ENCODE measurements around the gene EXTL1. TPM values are rescaled to one million over a fixed set of nuclear protein-coding genes. Genes with fewer than 3 reads are reported as not detected.

Gene EXTL1
- total and polyA plus RNA-seq, 2 donors (not counting 3 experiments of a cell fraction or from before 2014, with no cell fraction given): not detected

DNA sequence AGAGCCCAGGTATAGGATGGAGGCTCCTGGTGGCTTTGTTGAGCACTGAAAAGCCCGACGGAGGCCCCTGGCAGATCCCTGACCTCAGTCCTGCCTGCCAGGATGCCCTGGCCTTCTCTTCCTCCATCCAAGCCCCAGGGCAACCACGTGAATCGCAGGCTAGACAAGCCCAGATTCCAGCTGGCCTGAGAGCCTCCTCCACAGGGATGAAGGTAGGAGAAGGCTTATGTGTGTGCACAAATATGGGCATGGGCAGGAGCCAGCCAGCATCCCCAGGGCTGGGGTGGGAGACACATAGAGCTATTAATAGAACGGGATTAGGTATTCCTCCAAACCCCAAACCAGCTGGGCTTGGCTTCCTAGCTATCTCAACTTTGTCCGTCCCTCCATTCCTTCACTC is 4.0 kb upstream of the EXTL1 start:
- Histone ChIP-seq H2AFZ (ENCODE audit: low read depth, low read length) (no peak overlapping the region), H4K20me1 (replicated peaks; ENCODE audit: control insufficient read depth, extremely low read depth, insufficient read depth, low read length) (no peaks in the 10 kb centered on the region), H3K27me3 (ENCODE audit: control insufficient read depth in 2 of 2, insufficient read depth in 2 of 2, low read length in 2 of 2) (peaks cover 2 to 4% of the 10 kb centered on the region in 2 experiments), H3K9me1 (replicated peaks; ENCODE audit: control insufficient read depth, extremely low read depth, insufficient read depth, low read length) (no peaks in the 10 kb centered on the region), H3K4me2 (ENCODE audit: insufficient read depth, low read length) (no peak overlapping the region), H3K36me3 (ENCODE audit: control insufficient read depth in 2 of 2, extremely low read depth in 1 of 2, insufficient read depth in 2 of 2, low read length in 2 of 2) (no peaks in the 10 kb centered on the region), H3K9me3 (replicated peaks; ENCODE audit: control insufficient read depth, insufficient read depth, low read length) (no peaks in the 10 kb centered on the region), H3K4me1 (ENCODE audit: control insufficient read depth, extremely low read depth, insufficient read depth, low read length) (no peaks in the 10 kb centered on the region), H3K4me3 (replicated peaks in 1 of 3; ENCODE audit: insufficient read depth in 1 of 3, low read depth in 1 of 3, low read length in 3 of 3) (no peak overlapping the region), H3K9ac (replicated peaks; ENCODE audit: extremely low read depth, insufficient read depth, low read length) (no peak overlapping the region), H3K27ac (ENCODE audit: insufficient read depth, low read depth, low read length) (no peak overlapping the region), H3K79me2 (ENCODE audit: control insufficient read depth, insufficient read depth, low read length) (no peaks in the 10 kb centered on the region)
- intact Hi-C loops (cut with micrococcal nuclease): no loop called here
- ChIA-PET POLR2A (no interaction called here), CTCF (interaction anchor here (1.5 to 1.6 kb wide), 2 partner anchors 20 to 400 kb away, joined by 3 to 5 read pairs; partner anchors contain the start of gene PAFAH2)
- FAIRE-seq: no peak
- dilution Hi-C loops (cut with MboI; ENCODE audit: extremely low pct_ligation_motif_present, low sequenced_read_pairs): no loop called here
- no peak for DNase-seq (ENCODE audit: low read depth, low spot score)
- BruUV-seq (replicated peaks): no TSS peak
- TF ChIP-seq FOS (IDR thresholded peaks at IDR 0.05; ENCODE audit: borderline replicate concordance, insufficient read depth, low read length) (no peak), POLR2A (IDR thresholded peaks at IDR 0.05; ENCODE audit: low read depth, low read length) (no peak)
- TF ChIP-seq, protein P1, sequence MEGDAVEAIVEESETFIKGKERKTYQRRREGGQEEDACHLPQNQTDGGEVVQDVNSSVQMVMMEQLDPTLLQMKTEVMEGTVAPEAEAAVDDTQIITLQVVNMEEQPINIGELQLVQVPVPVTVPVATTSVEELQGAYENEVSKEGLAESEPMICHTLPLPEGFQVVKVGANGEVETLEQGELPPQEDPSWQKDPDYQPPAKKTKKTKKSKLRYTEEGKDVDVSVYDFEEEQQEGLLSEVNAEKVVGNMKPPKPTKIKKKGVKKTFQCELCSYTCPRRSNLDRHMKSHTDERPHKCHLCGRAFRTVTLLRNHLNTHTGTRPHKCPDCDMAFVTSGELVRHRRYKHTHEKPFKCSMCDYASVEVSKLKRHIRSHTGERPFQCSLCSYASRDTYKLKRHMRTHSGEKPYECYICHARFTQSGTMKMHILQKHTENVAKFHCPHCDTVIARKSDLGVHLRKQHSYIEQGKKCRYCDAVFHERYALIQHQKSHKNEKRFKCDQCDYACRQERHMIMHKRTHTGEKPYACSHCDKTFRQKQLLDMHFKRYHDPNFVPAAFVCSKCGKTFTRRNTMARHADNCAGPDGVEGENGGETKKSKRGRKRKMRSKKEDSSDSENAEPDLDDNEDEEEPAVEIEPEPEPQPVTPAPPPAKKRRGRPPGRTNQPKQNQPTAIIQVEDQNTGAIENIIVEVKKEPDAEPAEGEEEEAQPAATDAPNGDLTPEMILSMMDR (IDR thresholded peaks at IDR 0.05; ENCODE audit: extremely low read depth in 1 of 2, insufficient read depth in 1 of 2, low read depth in 1 of 2, low read length in 2 of 2): no peak

- intact Hi-C loops (cut with micrococcal nuclease) (no loop called here), dilution Hi-C loops (cut with MboI; ENCODE audit: extremely low pct_ligation_motif_present, low sequenced_read_pairs) (no loop called here)
- TF ChIP-seq POLR2AphosphoS5 (IDR thresholded peaks at IDR 0.05; ENCODE audit: insufficient read depth, low read depth, low read length) (no peak), GATA2 (IDR thresholded peaks at IDR 0.05; ENCODE audit: insufficient read depth, insufficient read length, low read depth, low read length) (no peak), POLR2A (IDR thresholded peaks at IDR 0.05; ENCODE audit: low read depth, low read length) (no peak), MAX (IDR thresholded peaks at IDR 0.05; ENCODE audit: insufficient read depth, insufficient read length) (no peak), FOS (IDR thresholded peaks at IDR 0.05; ENCODE audit: borderline replicate concordance, insufficient read depth, low read length) (no peak), EZH2 (IDR thresholded peaks at IDR 0.05; ENCODE audit: borderline replicate concordance, low read depth, low read length, severe bottlenecking) (no peak), JUN (IDR thresholded peaks at IDR 0.05; ENCODE audit: borderline replicate concordance, insufficient read depth, insufficient read length, low read depth) (no peak), MYC (IDR thresholded peaks at IDR 0.05; ENCODE audit: low read depth, low read length) (no peak)
- TF ChIP-seq, protein P1 (IDR thresholded peaks at IDR 0.05; ENCODE audit: extremely low read depth in 1 of 2, insufficient read depth in 1 of 2, low read depth in 1 of 2, low read length in 2 of 2): no peak
- Histone ChIP-seq H4K20me1 (replicated peaks; ENCODE audit: control insufficient read depth, extremely low read depth, insufficient read depth, low read length) (no peaks in the 10 kb centered on the region), H3K9me3 (replicated peaks; ENCODE audit: control insufficient read depth, insufficient read depth, low read length) (no peaks in the 10 kb centered on the region), H3K27ac (ENCODE audit: insufficient read depth, low read depth, low read length) (no peak overlapping the region), H2AFZ (ENCODE audit: low read depth, low read length) (no peak overlapping the region), H3K79me2 (ENCODE audit: control insufficient read depth, insufficient read depth, low read length) (no peaks in the 10 kb centered on the region), H3K4me1 (ENCODE audit: control insufficient read depth, extremely low read depth, insufficient read depth, low read length) (no peaks in the 10 kb centered on the region), H3K4me3 (replicated peaks in 1 of 3; ENCODE audit: insufficient read depth in 1 of 3, low read depth in 1 of 3, low read length in 3 of 3) (no peak overlapping the region), H3K9me1 (replicated peaks; ENCODE audit: control insufficient read depth, extremely low read depth, insufficient read depth, low read length) (no peaks in the 10 kb centered on the region), H3K36me3 (ENCODE audit: control insufficient read depth in 2 of 2, extremely low read depth in 1 of 2, insufficient read depth in 2 of 2, low read length in 2 of 2) (no peaks in the 10 kb centered on the region), H3K9ac (replicated peaks; ENCODE audit: extremely low read depth, insufficient read depth, low read length) (no peak overlapping the region), H3K4me2 (ENCODE audit: insufficient read depth, low read length) (no peak overlapping the region), H3K27me3 (ENCODE audit: control insufficient read depth in 2 of 2, insufficient read depth in 2 of 2, low read length in 2 of 2) (peaks cover 2 to 4% of the 10 kb centered on the region in 2 experiments)
- FAIRE-seq: no peak
- DNase-seq (ENCODE audit: low read depth, low spot score): no peak
- CTCF ChIA-PET: interaction anchor here (0.9 to 1.1 kb wide), 3 partner anchors 22 to 125 kb away, joined by 3 to 4 read pairs (median 3); partner anchors contain the start of gene PAFAH2
- no TSS peak for BruUV-seq (replicated peaks)
- POLR2A ChIA-PET: interaction anchor here (0.7 kb wide), 1 partner anchor 32 kb away, joined by 6 read pairs; no protein-coding TSS in a partner anchor
Measured at GRCh38 chr1:26019641-26020315, 1.8 kb upstream of the EXTL1 start.
